Stimulated activated CD8-positive, alpha-beta memory T cell treated with anti-CD3 and anti-CD28 coated beads, Interleukin-15, amount 100 ng/mL, for 48 hours (primary cell): ENCODE results near the gene BSDC1.
"Not testable (repeated sequence)": the region's sequence is repeated elsewhere in the genome, so short reads cannot be mapped to it uniquely, and the experiment has no call there.

Experiments
- DNase-seq, 2 donors: peaks; one replicate each; pipeline ENCODE4 v3.0.0-alpha.2; 2020; ENCODE audit warnings: low read depth in 2 of 2

BSDC1 gene, protein sequence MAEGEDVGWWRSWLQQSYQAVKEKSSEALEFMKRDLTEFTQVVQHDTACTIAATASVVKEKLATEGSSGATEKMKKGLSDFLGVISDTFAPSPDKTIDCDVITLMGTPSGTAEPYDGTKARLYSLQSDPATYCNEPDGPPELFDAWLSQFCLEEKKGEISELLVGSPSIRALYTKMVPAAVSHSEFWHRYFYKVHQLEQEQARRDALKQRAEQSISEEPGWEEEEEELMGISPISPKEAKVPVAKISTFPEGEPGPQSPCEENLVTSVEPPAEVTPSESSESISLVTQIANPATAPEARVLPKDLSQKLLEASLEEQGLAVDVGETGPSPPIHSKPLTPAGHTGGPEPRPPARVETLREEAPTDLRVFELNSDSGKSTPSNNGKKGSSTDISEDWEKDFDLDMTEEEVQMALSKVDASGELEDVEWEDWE

DNA sequence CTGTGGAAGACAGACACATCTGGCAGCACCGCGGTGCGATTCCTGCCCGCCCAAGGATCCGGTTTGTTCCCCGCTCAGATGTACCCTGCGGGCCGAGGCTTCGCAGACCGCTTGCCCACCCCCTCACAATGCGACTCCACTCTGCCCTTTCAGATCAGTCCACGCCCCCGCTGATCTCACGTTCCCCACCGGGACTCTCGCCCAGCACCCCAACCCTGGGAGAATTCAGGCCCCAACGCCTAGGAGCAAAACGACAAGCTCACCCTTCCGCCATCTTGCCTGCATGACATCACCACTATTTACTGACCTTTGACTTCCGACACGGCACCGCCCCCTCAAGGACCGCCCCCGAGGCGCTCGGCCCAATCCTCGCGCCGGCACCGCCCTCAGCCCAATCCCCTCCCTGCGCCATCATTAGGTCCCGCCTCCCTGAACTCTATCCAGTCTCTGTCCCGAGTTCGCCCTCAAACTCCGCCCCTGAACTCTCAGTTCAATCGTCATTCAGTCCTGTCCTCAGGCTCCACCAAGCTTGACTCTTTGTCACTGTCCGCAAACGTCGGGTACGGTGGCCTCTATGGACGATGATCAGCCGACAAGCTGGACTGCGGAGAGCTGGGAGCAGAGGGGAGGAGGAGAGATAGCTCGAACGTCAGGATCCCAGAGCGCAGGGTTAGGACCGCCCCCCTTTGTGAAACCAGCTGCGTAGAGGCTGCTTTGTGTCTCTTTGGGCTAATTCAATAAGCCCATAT is at the start of gene BSDC1:
Gene BSDC1 (minus strand): TSS at position 301 of the 749 bp plus-strand sequence. CDS start 27 bp downstream, at position 274.
- DNase-seq, result peak; percentile 96 to 97

GRCh38 chr1:32441467-32441866 is 47.2 kb upstream of the BSDC1 start:
- DNase-seq, result not testable (repeated sequence)

GRCh38 chr1:32438777-32439176 is 44.5 kb upstream of the BSDC1 start:
- not testable (repeated sequence) for DNase-seq

DNA sequence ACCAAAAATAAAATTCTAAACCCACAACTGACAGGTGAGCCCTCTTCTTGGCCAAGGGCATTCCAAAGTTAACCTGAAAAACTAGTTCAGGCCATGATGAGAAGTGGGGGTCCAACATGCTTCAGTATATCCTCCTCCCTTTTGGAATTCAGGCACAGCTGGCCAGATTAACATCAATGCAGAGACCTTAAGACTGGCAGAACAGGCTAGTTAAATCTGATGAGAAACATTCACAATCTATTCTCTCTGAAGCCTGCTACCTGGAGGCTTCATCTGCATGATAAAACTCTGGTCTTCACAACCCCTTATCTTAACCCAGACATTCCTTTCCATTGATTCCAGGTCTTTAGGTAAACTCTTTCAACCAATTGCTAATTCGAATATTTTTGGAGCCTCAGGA is 43.9 kb upstream of the BSDC1 start:
- DNase-seq, result no peak

DNA sequence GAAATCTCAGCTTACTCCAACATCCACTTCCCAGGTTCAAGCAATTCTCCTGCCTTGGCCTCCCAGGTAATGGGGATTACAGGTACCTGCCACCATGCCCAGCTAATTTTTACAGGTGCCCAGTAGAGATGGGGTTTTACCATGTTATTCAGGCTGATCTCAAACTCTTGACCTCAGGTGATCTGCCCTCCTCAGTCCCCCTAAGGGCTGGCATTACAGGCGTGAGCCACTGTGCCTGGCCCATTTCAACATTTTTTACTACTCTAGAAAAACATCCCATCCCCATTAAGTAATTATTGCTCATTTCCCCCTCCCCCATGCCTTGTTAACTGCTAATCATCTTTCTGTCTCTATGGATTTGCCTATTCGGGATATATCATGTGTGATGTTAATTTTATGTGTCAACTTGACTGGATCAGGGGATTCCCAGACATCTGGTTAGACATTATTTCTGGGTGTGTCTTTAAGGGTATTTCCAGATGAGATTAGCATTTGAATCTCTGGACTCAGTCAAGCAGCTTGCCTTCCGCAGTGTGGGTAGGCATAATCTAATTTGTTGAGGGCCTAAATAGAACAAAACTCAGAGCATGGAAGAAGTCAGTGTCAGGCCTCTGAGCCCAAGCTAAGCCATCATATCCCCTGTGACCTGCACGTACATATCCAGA is 37.6 kb upstream of the BSDC1 start:
- no peak for DNase-seq

DNA sequence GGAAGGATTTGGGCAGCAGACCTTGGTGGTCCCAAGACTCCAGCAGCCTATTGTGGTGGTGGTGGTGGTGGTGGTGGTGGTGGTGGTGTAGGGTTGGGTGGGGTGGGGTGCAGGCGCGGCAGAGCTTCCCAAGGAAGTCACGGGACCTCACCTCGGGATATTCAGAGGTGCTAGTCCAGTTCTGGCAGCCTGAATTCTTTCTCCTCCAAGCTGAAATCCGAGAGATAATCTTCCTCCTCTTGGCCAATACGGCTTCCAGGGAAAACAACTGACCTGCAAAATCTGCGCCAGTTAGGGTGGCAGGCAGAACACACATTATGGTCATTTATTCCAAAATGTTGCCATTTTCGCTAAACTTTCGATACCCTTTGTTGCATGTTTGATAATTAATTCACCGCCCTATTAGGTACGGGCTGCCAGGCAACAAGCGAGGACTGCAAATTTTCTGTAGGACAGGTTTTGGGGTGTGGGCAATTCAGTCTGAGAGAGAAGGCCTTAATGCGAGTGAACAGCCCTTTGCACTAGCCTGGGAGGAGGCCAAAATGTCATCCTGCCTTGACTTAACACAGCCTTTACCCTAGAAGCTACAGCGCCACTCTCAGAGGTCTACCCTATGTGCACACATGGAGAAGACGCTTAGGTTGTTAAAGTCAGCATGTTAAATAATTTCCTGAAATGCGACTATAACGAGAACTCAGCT is 33.2 kb upstream of the BSDC1 start:
- no peak for DNase-seq

DNA sequence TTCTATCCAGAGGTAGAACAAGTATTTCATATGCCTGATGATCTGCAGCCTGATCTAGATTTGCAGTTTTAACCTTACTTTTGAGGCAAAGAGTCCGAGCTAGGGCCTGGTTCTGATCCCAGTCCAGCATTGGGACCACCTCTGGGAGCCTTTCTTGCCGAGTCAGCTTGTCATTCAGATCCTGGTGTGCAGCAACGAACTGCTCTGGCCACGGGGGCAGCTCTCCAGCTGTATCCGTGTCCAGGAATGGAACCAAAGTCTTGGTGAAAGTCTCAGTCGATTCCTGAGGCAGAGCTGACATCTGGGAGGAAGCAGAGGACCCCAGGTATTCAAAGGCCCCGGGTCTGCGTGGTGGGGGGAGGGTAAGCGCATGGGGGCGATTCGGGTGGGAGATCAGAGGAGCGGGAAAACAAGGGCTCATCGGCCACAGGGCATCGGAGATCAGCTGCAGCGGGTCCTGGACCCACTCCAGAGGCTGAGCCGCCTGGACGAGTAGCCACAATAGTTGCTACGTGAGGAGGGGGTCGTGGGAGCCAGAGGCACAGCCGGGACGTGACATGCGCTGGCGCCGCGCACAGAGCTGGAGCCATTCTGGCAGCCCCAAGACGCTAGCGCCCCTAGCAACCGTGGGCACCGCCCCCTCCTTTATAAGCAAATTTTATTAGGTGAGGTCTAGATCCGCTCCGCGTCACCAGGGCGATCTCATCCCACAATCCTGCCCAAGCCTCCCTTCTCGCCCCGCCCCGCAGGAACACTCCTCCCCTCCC is 32.4 kb upstream of the BSDC1 start:
- no peak for DNase-seq

GRCh38 chr1:32421775-32422174 is 27.5 kb upstream of the BSDC1 start:
- DNase-seq, result no peak

DNA sequence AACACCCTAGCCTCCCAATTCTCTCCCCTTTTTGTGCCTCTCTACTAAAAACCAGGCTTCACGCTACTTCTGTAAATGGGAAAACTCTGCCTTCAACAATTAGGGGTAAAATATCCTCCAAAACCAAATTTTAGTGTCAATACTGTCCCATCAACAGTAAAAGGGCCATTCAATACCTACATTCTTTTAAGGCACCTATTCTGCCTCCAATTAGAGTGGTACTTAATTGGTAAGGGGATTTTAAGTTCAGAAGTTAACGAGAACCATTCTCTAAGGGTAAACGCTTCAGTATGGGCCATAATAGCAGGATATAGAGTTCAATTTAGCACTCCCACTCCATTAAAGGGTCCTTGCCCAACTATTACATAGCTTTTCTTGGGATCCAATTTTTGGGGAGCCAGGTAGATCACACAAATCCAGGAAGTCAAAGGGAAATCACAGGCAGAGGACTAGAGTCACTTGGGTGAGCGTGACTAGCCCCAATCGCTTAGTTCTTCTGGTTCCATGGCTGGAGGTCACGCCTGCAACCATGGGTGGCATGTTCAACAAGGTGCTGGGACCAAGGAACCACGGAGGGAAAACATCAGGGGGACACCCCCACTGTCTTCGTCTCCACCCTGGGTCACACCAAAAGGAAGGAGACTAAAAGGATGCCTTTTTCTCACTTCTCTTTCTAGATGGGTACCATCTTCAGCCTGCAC is 20.1 kb upstream of the BSDC1 start:
- no peak for DNase-seq

- peak; percentile 33 to 37 for DNase-seq
These were observed 19.4 kb upstream of the BSDC1 start for GRCh38 chr1:32413507-32414185.

GRCh38 chr1:32411261-32411660 is 17.0 kb upstream of the BSDC1 start:
- DNase-seq, result no peak

DNA sequence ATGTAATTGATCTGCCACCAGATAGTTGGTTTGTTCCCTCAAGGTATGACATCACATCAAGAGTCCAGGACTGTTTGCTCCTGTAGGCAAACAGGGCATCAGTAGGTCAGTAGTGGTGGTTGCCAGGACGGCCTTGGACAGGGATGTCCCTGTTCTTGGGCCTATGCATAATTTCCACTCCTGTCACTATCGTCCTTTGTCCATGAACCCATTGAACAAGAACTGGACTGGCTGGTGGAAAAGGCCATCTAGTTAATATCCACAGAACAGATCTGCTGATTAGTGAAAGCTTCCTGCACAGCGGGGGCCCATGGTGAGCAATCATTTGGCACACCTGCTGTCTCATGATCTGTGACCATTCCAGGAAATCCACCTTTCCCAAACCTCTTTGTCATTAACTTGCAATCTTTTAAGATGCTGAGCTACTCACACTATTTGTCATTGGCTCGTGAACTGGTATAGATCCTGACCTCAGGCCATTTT is 12.4 kb upstream of the BSDC1 start:
- DNase-seq, result no peak

DNA sequence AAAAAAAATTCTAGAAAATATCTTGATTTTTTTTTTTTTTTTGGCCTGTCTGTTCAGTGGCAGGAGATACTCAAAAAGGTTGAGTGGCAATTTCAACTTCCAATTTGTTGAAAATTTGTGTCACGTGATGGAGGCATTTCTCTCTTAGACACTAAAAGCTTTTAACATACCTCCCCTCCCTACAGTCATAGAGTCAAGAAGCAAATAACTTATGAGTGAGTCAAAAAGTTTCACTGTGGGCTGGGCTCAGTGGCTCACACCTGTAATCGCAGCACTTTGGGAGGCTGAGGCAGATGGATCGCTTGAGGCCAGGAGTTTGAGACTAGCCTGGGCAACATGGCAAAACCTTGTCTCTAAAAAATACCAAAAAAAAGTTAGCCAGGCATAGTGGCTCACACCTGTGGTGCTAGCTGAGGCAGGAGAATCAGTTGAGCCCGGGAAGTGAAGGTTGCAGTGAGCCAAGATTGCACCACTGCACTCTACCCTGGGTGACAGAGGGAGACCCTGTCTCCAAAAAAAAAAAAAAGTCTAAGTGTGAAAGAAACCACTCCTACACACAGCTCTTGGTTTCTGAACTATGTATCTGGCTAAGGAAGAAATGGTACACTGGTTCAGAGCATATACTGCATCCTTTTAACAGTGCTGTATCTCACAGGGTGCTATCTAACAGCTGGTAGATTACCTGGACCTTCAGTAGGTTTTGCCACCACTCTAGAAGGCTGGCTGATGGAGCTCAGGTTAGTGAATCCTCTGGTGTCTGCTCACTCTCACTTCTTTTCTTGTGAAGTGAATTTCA is 11.6 kb upstream of the BSDC1 start:
- DNase-seq, result no peak

GRCh38 chr1:32404946-32405345 is 10.7 kb upstream of the BSDC1 start:
- DNase-seq, result no peak

DNA sequence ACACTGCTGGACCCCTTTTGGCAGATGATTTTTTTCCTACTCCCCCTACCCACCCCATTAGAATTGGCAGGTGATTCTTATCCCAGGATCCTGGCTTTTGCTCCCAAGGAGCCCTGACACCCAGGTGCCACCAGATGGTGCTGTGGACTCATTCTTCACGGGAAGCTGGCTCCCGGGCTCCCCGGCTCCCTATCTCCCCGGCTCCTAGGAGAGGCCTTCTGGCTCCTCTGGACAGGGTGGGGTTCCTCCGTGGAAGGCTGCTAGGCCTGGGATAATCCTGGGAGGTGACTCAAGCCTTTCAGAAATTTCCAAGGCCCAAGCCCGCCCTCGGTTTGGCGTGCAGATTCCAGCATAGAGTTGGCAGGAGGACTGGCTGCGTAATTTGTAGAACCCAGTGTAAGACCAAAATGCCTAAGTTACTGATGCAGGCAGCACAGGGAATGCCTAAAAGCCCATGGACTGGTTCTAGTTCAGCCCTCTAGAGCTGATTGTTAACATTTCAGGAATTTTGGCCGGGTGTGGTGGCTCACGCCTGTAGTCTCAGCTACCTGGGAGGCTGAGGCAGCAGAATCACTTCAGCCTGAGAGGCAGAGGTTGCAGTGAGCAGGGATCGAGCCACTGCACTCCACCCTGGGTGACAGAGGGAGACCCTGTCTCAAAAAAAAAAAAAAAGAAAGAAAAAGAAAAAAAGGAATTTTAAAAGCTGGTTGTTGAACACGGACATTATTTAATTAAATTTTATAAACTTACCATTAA is 6.8 kb upstream of the BSDC1 start:
- DNase-seq, result peak; percentile 11 to 18

- DNase-seq, result no peak
These were observed 5.6 kb upstream of the BSDC1 start for GRCh38 chr1:32399843-32400242.

DNA sequence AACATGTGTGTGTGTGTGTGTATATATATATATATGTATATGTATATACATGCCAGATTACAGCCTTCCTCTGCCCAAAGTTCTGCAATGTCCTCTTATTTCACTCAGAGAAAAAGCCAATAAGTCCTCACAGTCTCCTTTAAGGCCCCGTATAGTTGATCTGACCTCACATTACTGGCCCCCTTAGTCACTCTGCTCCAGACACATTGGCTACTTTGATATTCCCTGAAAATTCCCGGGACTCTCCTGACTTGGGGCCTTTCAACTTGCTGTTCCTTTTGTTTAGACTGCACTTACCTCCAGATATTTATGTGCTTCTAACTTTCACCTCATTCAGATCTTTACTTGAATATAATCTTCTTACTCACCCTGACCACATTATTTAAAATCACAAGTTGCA is 4.2 kb upstream of the BSDC1 start:
- DNase-seq, result no peak

- not testable (repeated sequence) for DNase-seq
These were observed 2.3 kb upstream of the BSDC1 start for GRCh38 chr1:32396524-32396923.
